AG10803 (cell line): Measurements from ENCODE around the gene ADAT3.

Experiments used
- DNase-seq: peaks from one replicate; pipeline ENCODE4 v3.0.0; 2010; ENCODE audit warnings: low read depth
- H3K4me3 ChIP-seq: 2 replicates; pipeline ENCODE4 v1.5.1; 2011; ENCODE audit warnings: mild to moderate bottlenecking, low read length, control low read depth
- TF ChIP-seq, protein P1 (sequence below): conservative IDR thresholded peaks from 2 replicates; pipeline ENCODE4 v1.5.1; 2011; ENCODE audit warnings: mild to moderate bottlenecking, low read length, control low read depth, inconsistent platforms

ADAT3 gene

DNA sequence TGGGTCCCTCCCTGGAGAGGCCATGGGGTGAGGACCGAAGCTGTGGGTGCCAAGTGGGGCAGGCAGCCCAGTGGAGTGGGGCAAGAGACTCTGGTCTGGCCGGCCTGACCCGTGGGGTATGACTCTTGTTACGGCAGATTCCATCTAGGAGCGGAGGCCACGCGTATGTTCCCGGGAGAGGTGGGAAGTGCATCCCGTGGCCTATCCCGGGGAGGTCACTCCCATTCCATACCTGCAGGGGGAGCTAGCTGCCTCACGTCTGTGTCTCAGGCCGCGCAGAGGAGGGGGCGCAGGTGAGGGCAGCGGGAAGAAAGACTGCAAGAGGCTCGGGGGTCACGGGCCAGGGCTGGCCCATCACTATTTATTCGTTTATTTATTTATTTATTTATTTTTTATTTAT lies 40.7 kb downstream of the ADAT3 start:
- TF ChIP-seq, protein P1, sequence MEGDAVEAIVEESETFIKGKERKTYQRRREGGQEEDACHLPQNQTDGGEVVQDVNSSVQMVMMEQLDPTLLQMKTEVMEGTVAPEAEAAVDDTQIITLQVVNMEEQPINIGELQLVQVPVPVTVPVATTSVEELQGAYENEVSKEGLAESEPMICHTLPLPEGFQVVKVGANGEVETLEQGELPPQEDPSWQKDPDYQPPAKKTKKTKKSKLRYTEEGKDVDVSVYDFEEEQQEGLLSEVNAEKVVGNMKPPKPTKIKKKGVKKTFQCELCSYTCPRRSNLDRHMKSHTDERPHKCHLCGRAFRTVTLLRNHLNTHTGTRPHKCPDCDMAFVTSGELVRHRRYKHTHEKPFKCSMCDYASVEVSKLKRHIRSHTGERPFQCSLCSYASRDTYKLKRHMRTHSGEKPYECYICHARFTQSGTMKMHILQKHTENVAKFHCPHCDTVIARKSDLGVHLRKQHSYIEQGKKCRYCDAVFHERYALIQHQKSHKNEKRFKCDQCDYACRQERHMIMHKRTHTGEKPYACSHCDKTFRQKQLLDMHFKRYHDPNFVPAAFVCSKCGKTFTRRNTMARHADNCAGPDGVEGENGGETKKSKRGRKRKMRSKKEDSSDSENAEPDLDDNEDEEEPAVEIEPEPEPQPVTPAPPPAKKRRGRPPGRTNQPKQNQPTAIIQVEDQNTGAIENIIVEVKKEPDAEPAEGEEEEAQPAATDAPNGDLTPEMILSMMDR: peak; percentile 59
- peak; percentile 33 for DNase-seq

DNA sequence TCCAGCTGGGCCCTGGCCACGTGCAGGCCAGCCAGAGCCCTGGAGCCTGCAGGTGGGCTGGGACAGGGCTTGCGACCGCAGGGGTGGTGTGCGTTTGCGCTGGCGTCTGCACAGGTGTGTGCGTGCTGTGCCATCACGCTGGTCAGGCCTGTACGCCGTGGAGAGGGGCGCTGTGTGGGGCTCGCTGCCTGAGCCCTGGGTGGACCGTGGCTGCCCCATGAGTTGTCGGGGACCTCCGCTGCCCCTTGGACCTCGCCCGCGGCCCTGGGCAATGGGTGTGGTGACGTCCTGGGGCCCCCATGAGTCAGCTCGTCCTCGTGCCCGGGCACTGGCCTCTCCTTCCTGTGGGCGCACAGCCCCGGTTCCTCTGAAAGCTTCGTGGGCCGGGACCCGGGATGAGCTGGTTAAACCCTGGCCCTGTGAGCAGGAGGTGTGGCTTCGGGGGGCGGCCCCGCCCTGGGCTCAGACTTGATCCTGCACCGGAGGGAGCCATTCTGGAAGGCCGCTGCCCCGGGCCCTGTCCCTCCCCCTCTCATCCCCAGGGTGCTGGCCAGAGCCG lies 42.5 kb downstream of the ADAT3 start:
- TF ChIP-seq, protein P1: no peak
- DNase-seq: no peak
- H3K4me3 ChIP-seq: no peak overlapping the region

More for the DNA sequence above, 40.7 kb downstream of the ADAT3 start:
- no peak overlapping the region for H3K4me3 ChIP-seq

DNA sequence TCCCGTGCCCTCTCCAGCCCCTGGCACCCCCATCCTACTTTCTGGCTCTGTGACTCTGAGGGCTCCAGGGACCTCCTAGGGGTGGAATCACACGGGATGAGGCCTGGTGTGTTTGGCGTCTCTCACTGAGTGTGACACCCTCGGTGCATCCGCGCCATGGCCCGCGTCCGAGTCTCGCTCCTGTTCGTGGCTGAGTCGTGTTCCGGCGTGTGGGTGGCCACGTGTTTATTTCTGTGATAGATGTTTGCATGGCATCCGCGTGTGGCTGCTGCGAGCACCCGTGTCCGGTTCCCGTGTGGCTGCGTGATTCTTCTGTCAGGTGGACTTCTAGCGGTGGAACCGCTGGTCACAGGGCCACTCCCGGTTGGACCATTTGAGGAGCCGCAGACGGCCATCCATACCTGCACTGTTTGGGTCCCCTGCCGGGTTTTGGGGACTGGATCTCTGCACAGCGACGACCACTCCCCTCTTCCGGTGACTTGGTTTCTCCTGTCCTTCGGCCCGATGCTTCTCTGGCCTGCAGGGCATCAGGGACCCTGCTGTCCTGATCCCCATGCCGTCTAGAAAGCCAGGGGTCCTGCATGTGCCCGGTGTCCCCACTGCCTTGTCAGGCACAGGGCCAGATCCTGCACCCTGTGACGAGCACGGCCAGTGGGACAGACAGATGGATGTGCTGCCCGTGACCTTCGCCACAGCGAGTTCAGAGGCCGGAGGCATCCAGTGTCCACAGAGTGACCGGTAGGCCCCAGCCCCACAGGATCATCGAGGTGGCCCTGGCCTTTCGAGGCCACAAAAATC lies 44.3 kb downstream of the ADAT3 start:
- H3K4me3 ChIP-seq: no peak overlapping the region
- DNase-seq: no peak
- TF ChIP-seq, protein P1: no peak

DNA sequence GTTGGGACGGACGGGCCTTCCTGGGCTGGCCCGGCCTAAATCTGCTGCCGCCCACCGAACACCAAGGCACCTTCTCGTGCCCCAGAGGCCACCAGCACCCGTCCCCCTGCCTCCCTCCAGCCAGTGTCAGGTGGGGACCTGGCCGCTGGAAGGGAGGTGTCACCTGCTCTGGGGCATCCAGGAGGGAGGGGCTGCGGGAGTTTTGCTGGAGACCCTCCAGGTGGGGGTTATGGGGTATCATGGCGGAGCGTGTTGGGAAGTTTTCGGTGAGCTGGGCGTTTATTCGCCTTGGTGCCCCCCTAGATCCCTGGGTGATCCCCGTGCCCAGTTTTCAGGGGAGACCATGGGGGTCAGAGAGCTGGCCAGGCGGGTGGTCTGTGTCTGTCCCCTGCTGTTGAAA lies 45.4 kb downstream of the ADAT3 start:
- H3K4me3 ChIP-seq: no peak overlapping the region
- TF ChIP-seq, protein P1: no peak
- no peak for DNase-seq

DNA sequence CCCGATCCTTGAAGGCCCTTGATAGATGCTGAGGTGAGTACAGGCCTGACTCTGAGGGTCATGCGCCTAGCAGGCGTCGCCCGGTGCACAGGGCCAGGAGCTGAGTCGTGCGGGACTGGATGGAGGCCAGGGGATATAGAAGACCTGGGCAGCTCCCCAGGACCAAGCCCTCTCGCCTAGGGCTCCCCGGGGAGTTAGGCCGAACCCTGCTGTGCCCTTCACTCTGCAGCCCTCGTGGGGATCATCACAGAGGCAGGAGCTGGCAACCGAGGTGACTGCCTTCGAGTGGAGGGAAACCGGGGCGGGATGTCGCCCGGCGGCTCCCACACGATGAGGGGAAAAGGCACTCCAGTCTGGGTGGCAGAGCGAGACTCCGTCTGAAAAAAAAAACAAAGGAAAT lies 47.4 kb downstream of the ADAT3 start:
- H3K4me3 ChIP-seq: no peak overlapping the region
- DNase-seq: no peak
- TF ChIP-seq, protein P1: no peak

DNA sequence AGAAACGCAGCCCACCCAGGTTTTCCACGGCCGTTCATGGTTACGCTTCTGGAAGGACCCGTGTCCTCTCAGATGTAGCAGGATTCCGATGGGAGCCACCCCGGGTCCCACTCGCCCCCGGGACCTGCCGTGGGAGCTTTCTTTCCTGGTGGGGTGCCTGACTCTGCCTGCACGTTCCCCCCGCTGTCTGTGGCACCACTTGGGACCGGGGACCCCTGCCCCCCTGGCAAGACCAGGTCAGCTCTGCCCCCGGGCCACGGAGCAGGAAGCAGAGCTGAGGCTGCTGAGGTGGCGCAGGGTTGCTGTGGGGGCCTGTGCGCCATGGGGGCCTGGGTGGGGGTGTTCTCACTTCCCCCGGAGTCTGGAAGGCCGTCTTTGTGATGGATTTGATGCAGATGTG lies 47.8 kb downstream of the ADAT3 start:
- DNase-seq: no peak

More for the DNA sequence above, 47.8 kb downstream of the ADAT3 start:
- TF ChIP-seq, protein P1: no peak
- H3K4me3 ChIP-seq: no peak overlapping the region
